Parathyroid adenoma (tissue), 2 donors: ENCODE measurements around the gene ARMH1.

ENCODE experiments used
- H2AFZ ChIP-seq: fragments of 300-600 bp; sonication (generic); one replicate; pipeline ENCODE4 v1.7.0; 2017; ENCODE audit warnings: antibody characterized with exemption, mild to moderate bottlenecking
- H3K27ac ChIP-seq: fragments of 300-600 bp; sonication (generic); one replicate; pipeline ENCODE4 v1.7.0; 2017
- H3K27me3 ChIP-seq: fragments of 300-600 bp; sonication (generic); one replicate; pipeline ENCODE4 v1.7.0; 2017; ENCODE audit warnings: low read length; ENCODE audit not compliant: control insufficient read depth, insufficient read depth
- H3K36me3 ChIP-seq: fragments of 300-600 bp; sonication (generic); one replicate; pipeline ENCODE4 v1.7.0; 2017; ENCODE audit warnings: low read length; ENCODE audit not compliant: control insufficient read depth, insufficient read depth
- H3K4me1 ChIP-seq: fragments of 300-600 bp; sonication (generic); one replicate; pipeline ENCODE4 v1.7.0; 2017; ENCODE audit warnings: control low read depth
- H3K4me2 ChIP-seq: fragments of 300-600 bp; sonication (generic); one replicate; pipeline ENCODE4 v1.7.0; 2017; ENCODE audit warnings: low read length
- H3K4me3 ChIP-seq: fragments of 300-600 bp; sonication (generic); one replicate; pipeline ENCODE4 v1.7.0; 2017; ENCODE audit warnings: low read depth, low read length
- H3K79me2 ChIP-seq: fragments of 300-600 bp; sonication (generic); one replicate; pipeline ENCODE4 v1.7.0; 2017; ENCODE audit warnings: control low read depth
- H3K9ac ChIP-seq: fragments of 300-600 bp; sonication (generic); one replicate; pipeline ENCODE4 v1.7.0; 2017; ENCODE audit warnings: mild to moderate bottlenecking
- H3K9me3 ChIP-seq: fragments of 300-600 bp; sonication (generic); one replicate; pipeline ENCODE4 v1.7.0; 2017; ENCODE audit warnings: low read length; ENCODE audit not compliant: control insufficient read depth
- TF ChIP-seq, protein P1 (sequence below): fragments of 300-600 bp; sonication (generic); IDR thresholded peaks from one replicate; pipeline ENCODE4 v1.7.0; 2017; ENCODE audit warnings: antibody characterized with exemption, mild to moderate bottlenecking
- donor health status: primary hyperparathyroidism.

The ARMH1 gene

DNA sequence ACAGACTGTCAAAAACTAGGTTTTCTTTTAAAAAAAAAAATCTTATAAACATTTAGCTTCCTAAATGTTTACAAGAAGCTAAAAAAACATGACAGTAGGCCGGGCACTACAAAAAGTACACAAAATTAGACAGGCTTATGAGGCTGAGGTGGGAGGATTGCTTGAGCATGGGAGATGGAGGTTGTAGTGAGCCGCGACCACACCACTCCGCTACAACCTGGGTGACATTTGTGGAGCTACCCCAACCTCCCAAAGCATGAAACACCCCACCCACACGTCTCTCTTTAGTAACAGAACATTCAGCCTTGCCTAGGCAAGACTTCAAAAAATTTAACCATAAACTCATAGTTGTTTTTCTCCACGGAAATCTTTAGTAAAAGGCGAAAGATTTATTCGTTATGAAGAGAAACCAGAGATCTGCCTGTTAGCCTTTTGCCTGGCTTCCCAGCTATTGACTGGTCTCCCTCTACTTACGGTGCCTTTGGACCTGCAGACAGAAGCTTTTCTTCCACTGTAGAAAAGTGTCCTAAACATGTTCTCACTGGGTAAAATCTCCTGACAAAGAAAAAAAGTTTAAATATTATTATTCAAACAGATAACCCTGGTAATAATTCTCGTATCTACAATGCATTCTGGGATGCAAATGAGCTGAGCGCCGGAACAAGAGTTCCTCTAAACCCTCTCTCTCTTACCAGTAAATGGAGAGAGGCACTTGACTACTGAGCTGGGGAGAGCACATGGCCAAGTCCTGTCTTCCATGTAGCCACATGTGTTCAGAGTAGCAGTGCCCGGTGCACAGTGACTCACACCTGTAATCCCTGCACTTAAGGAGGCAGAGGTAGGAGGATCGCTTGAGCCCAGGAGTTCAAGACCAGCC lies 47.2 kb downstream of the ARMH1 start:
- Histone ChIP-seq H3K4me2 (no peak overlapping the region), H3K27ac (no peak overlapping the region), H3K9ac (no peak overlapping the region), H3K9me3 (no peaks in the 10 kb centered on the region), H3K79me2 (no peaks in the 10 kb centered on the region), H3K36me3 (no peaks in the 10 kb centered on the region), H2AFZ (no peak overlapping the region), H3K27me3 (no peaks in the 10 kb centered on the region), H3K4me1 (no peaks in the 10 kb centered on the region), H3K4me3 (no peak overlapping the region)
- TF ChIP-seq, protein P1, sequence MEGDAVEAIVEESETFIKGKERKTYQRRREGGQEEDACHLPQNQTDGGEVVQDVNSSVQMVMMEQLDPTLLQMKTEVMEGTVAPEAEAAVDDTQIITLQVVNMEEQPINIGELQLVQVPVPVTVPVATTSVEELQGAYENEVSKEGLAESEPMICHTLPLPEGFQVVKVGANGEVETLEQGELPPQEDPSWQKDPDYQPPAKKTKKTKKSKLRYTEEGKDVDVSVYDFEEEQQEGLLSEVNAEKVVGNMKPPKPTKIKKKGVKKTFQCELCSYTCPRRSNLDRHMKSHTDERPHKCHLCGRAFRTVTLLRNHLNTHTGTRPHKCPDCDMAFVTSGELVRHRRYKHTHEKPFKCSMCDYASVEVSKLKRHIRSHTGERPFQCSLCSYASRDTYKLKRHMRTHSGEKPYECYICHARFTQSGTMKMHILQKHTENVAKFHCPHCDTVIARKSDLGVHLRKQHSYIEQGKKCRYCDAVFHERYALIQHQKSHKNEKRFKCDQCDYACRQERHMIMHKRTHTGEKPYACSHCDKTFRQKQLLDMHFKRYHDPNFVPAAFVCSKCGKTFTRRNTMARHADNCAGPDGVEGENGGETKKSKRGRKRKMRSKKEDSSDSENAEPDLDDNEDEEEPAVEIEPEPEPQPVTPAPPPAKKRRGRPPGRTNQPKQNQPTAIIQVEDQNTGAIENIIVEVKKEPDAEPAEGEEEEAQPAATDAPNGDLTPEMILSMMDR, result no peak

DNA sequence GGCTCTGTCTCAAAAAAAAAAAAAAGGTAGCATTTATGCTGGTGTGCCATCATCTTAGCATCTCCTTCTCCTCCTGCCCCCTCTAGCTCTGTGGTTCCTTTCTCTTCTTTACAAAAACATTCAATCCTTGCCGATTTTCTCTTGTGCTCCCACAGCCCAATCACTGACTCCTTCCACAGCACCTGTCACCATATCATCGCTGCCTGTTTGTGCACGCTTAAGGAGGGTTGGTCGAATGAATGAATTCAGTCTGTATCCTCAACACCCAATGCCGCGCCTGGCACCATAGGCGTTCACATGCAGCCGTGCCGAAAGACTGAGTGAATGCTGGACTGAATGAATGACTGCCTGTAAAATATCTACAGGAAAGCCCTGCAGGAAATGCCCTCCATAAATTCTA lies 48.5 kb downstream of the ARMH1 start:
- no peak overlapping the region for H2AFZ ChIP-seq
- no peaks in the 10 kb centered on the region for H3K36me3 ChIP-seq
- H3K9me3 ChIP-seq, result no peaks in the 10 kb centered on the region
- H3K27ac ChIP-seq, result no peak overlapping the region
- no peak overlapping the region for H3K9ac ChIP-seq
- H3K4me1 ChIP-seq, result no peaks in the 10 kb centered on the region
- TF ChIP-seq, protein P1, result no peak
- H3K79me2 ChIP-seq, result no peaks in the 10 kb centered on the region
- no peaks in the 10 kb centered on the region for H3K27me3 ChIP-seq
- H3K4me3 ChIP-seq, result no peak overlapping the region
- H3K4me2 ChIP-seq, result no peak overlapping the region

DNA sequence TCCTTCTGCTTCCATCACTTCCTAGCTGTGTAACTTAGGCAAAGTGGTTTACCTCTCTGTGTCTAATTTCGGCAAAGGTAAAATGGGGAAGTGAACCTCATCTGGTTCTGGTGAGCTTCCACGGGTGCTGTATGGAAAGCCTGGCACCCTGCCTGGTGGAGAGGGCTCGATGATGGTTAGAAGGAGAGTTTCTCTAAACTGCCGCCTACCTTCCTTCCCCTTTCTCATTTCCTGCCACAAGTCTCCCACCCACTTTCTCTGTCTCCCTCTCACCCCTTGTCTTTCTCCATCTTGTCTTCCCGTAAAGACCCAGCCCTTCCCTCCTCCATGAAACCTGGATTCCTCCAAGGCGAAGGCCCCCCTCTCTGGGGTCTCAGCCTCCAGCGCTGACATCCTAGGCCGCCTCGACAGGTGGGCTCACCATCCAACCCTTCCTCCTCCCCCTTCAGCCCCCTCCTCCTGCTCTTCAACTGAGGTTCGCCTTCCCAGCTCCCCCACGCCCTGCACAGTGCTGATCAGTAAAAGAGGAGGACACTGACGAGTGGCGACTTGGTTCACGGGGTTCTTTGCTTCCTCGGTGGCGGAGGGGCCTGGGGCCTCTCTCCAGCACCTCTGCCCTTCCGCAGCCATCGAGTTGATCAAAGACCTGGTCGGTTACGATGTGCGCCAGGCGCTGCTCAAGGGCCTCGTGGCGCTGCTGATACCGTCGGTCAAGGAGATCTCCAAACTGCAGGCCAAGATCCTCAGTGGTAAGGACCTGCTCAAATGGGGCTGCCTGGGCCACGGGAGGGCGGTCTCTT lies 49.2 kb downstream of the ARMH1 start:
- Histone ChIP-seq H2AFZ (no peak overlapping the region), H3K27me3 (no peaks in the 10 kb centered on the region), H3K9me3 (no peaks in the 10 kb centered on the region), H3K79me2 (no peaks in the 10 kb centered on the region), H3K4me1 (no peaks in the 10 kb centered on the region), H3K27ac (no peak overlapping the region), H3K4me3 (no peak overlapping the region), H3K9ac (no peak overlapping the region), H3K4me2 (no peak overlapping the region), H3K36me3 (no peaks in the 10 kb centered on the region)
- TF ChIP-seq, protein P1, result no peak

DNA sequence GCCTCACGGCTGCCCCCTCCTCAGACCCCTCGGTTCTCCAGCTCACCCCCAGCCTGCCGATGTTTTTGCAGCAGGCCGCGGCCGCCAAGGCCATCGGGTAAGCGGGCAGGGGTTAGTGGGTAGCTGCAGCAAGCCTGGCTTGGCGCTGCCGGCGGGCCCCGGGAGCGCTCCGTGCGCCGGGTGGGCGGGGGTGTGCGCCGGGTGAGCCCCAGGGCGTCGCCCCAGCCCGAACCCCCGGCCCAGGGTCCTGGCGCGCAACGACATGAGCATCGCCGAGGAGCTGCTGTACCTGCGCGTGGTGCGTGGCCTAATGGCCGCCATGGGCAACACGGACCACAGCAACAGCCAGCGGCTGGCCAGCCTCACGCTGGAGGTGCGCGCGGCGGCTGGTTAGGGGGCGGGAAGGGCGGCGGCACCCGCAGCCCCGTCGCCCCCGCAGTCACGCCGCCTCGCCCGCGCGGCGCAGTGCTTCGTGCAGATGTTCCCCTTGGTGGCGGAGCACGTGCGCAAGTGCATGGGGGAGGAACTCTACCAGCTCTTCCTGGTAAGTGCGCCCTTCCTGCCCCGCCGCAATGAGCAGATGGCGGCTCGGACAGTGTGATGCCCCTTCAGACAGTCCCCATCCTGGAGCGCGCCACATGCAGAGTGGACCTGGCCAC lies 49.9 kb downstream of the ARMH1 start:
- H3K4me3 ChIP-seq, result no peak overlapping the region
- no peak overlapping the region for H3K9ac ChIP-seq
- H3K27me3 ChIP-seq, result no peaks in the 10 kb centered on the region
- no peak overlapping the region for H3K27ac ChIP-seq
- H3K36me3 ChIP-seq, result no peaks in the 10 kb centered on the region
- no peak overlapping the region for H2AFZ ChIP-seq
- H3K4me1 ChIP-seq, result no peaks in the 10 kb centered on the region
- H3K4me2 ChIP-seq, result no peak overlapping the region
- H3K79me2 ChIP-seq, result no peaks in the 10 kb centered on the region
- TF ChIP-seq, protein P1, result no peak
- no peaks in the 10 kb centered on the region for H3K9me3 ChIP-seq
